Lower lobe of right lung (tissue), 2 donors: ENCODE data around the gene SH2D5. TPM values are rescaled to one million over a fixed set of nuclear protein-coding genes. Genes with fewer than 3 reads are reported as not detected.
"Not testable (repeated sequence)": the region's sequence is repeated elsewhere in the genome, so short reads cannot be mapped to it uniquely, and the experiment has no call there.

Experiments used
- ATAC-seq, 2 donors: fragments of 200-7000 bp; cut with Tn5 transposase; one replicate each; pipeline ENCODE4 v1.9.1; 2020 to 2022; ENCODE audit warnings: mild to moderate bottlenecking in 2 of 2, moderate library complexity in 2 of 2
- DNase-seq: peaks from one replicate; pipeline ENCODE4 v3.0.0-alpha.2; 2020
- H3K27ac ChIP-seq: fragments of 200-600 bp; one replicate; pipeline ENCODE4 v1.8.0; 2022
- H3K27me3 ChIP-seq: fragments of 200-600 bp; one replicate; pipeline ENCODE4 v1.8.0; 2022; ENCODE audit warnings: low read depth
- H3K36me3 ChIP-seq: fragments of 200-600 bp; one replicate; pipeline ENCODE4 v1.8.0; 2022; ENCODE audit warnings: mild to moderate bottlenecking
- H3K4me1 ChIP-seq: fragments of 200-600 bp; one replicate; pipeline ENCODE4 v1.8.0; 2022
- H3K4me3 ChIP-seq: fragments of 200-600 bp; one replicate; pipeline ENCODE4 v1.8.0; 2022; ENCODE audit warnings: mild to moderate bottlenecking
- H3K9me3 ChIP-seq: fragments of 200-600 bp; one replicate; pipeline ENCODE4 v1.8.0; 2022
- intact Hi-C: fragments of 100-400 bp; cut with DNase I; formaldehyde crosslinking; loops from one replicate; pipeline ENCODE4 v1.11.0; 2022
- total RNA-seq: library from RNA; stranded (reverse); fragmentation: NEBNext Ultra II Directional; extraction: Animal tissue kit (Norgen Biotek cat#: 25700); gene quantifications from one replicate; pipeline ENCODE4 v1.2.1, GENCODE V29; 2021
- TF ChIP-seq, protein P1 (sequence below): fragments of 200-600 bp; IDR thresholded peaks from one replicate; pipeline ENCODE4 v1.8.0; 2022; ENCODE audit warnings: antibody characterized with exemption, mild to moderate bottlenecking
- donor health status: DM: no; HTN: yes; CAD: no; lungs with severe emphysema.

Gene SH2D5
- total RNA-seq, 1 donor from 2014 or later, result not detected

GRCh38 chr1:20721117-20722061 lies 11.1 kb downstream of the SH2D5 start:
- no peak for DNase-seq
- Histone ChIP-seq H3K4me1 (peaks cover 9% of the 10 kb centered on the region), H3K9me3 (no peaks in the 10 kb centered on the region), H3K36me3 (no peaks in the 10 kb centered on the region), H3K27ac (no peak overlapping the region), H3K27me3 (peaks cover 11% of the 10 kb centered on the region), H3K4me3 (no peak overlapping the region)
- TF ChIP-seq, protein P1, sequence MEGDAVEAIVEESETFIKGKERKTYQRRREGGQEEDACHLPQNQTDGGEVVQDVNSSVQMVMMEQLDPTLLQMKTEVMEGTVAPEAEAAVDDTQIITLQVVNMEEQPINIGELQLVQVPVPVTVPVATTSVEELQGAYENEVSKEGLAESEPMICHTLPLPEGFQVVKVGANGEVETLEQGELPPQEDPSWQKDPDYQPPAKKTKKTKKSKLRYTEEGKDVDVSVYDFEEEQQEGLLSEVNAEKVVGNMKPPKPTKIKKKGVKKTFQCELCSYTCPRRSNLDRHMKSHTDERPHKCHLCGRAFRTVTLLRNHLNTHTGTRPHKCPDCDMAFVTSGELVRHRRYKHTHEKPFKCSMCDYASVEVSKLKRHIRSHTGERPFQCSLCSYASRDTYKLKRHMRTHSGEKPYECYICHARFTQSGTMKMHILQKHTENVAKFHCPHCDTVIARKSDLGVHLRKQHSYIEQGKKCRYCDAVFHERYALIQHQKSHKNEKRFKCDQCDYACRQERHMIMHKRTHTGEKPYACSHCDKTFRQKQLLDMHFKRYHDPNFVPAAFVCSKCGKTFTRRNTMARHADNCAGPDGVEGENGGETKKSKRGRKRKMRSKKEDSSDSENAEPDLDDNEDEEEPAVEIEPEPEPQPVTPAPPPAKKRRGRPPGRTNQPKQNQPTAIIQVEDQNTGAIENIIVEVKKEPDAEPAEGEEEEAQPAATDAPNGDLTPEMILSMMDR, result no peak
- no peak for ATAC-seq
- intact Hi-C loops, result no loop called here

- no peaks in the 10 kb centered on the region for H3K36me3 ChIP-seq
- no peak overlapping the region for H3K27ac ChIP-seq
- no peak overlapping the region for H3K4me3 ChIP-seq
- ATAC-seq (no peak), DNase-seq (no peak)
- peaks cover 9% of the 10 kb centered on the region for H3K4me1 ChIP-seq
- peaks cover 18% of the 10 kb centered on the region for H3K27me3 ChIP-seq
- H3K9me3 ChIP-seq, result no peaks in the 10 kb centered on the region
- TF ChIP-seq, protein P1, result no peak
- intact Hi-C loops, result no loop called here
These were observed 11.8 kb downstream of the SH2D5 start for GRCh38 chr1:20720631-20721091.

- no peaks in the 10 kb centered on the region for H3K36me3 ChIP-seq
These were observed 12.5 kb downstream of the SH2D5 start for GRCh38 chr1:20719871-20720620.

DNA sequence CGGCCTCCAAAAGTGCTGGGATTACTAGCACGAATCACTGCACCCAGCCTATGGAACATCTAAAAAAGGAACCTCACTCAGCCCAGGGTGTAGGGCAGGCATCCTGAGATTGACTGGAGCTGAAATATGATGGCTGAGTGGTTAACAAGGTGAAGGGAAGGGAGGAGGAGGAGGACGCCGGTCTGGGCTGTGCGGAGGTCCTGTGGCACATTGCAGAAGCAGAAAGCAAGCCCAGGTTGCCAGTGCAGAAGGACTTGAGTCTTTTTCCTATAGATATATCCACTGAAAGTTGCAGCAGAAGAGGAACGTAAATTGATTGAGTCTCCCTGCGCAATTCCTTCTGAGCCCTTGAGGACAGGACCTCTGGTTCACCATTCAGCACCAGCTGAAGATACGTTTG lies 13.2 kb downstream of the SH2D5 start:
- intact Hi-C loops, result no loop called here

More at GRCh38 chr1:20719871-20720620, 12.5 kb downstream of the SH2D5 start:
- intact Hi-C loops, result no loop called here
- ATAC-seq (no peak), DNase-seq (peak; percentile 2)
- Histone ChIP-seq H3K4me3 (no peak overlapping the region), H3K27me3 (peaks cover 22% of the 10 kb centered on the region), H3K4me1 (peaks cover 9% of the 10 kb centered on the region), H3K27ac (no peak overlapping the region), H3K9me3 (no peaks in the 10 kb centered on the region)
- TF ChIP-seq, protein P1, result no peak

DNA sequence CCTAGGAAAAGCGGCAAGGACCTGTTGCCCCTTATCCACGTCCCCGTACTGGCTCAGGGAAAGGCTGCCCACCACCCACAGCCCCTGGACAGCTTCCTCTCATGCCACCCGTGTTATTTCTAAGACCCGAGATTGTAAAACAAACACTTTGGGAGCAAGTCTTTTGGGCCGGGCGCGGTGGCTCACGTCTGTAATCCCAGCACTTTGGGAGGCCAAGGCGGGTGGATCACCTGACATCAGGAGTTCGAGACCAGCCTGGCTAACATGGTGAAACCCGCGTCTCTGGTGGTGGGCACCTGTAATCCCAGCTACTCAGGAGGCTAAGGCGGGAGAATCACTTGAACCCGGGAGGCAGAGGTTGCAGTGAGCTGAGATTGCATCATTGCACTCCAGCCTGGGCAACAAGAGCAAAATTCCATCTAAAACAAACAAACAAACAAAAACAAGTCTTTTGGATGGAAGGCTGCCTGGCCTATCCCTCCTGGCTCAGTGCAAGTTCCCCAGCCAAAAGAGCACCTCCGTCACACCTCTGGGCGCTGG lies 14.1 kb downstream of the SH2D5 start:
- H3K36me3 ChIP-seq, H3K27ac ChIP-seq, intact Hi-C loops, H3K9me3 ChIP-seq, H3K4me1 ChIP-seq, ATAC-seq: not testable (repeated sequence)
- peak; percentile 11 for DNase-seq
- Histone ChIP-seq H3K27me3 (peaks cover 29% of the 10 kb centered on the region), H3K4me3 (peak overlapping the region; percentile 51)

More for the DNA sequence above, 13.2 kb downstream of the SH2D5 start:
- TF ChIP-seq, protein P1, result no peak
- H3K36me3 ChIP-seq, result no peaks in the 10 kb centered on the region
- DNase-seq (peak; percentile 34), ATAC-seq (no peak)
- no peak overlapping the region for H3K4me3 ChIP-seq
- H3K4me1 ChIP-seq, result peaks cover 9% of the 10 kb centered on the region
- H3K27ac ChIP-seq, result no peak overlapping the region
- peaks cover 23% of the 10 kb centered on the region for H3K27me3 ChIP-seq
- no peaks in the 10 kb centered on the region for H3K9me3 ChIP-seq
